Activated CD4-positive, alpha-beta T cell treated with anti-CD3 and anti-CD28 coated beads, Interleukin-10, Interleukin-2, amounts not matched to agents 100 ng/mL and 50 ng/mL, durations not matched to agents 16 hours and 8 hours (primary cell): ENCODE data around the gene FOXD4L5.
"Not testable (repeated sequence)": the region's sequence is repeated elsewhere in the genome, so short reads cannot be mapped to it uniquely, and the experiment has no call there.

Experiments used
- DNase-seq: peaks from one replicate; pipeline ENCODE4 v3.0.0-alpha.2; 2020

Gene FOXD4L5

DNA sequence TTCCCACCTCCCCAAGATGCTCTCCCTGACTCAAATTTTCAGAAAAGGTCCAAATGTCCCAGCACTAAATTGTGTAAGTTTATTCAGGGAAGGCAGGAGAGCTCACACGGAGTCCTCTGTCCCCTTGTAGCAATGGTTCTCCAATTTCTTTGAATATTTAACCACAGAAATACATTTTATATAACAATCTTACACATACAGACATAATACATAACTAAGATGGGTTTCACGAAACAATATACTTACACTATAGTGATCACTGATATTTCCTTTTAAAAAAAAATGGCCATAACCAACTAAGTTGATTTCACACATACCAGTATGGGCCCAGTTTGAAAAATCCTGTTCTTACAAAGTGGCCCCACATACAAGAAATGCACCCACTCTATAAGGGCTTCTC, at the start of gene FOXD4L5:
Gene FOXD4L5, minus strand, starts transcription at position 101 of the 400 bp plus-strand sequence. CDS start 832 bp downstream, outside the sequence.
- DNase-seq, result not testable (repeated sequence)

DNA sequence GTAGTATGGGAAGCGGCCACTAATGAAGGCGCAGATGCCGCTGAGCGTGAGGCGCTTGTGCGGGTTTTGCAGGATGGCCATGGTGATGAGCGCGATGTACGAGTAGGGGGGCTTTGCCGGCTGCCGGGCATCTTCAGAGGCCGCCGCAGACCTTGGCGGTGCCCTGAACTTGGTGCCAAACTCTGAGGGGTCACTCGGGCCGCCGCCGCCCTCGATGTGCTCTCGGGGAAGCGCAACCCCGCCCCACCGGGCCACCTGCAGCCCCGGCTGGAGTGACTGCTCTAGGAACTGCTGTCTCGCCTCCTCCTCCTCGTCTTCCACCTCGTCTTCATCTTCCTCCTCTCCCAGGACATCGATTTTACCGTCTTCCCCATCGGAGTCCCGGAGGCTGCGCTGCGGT, 1.1 kb downstream of the FOXD4L5 start:
- DNase-seq, result not testable (repeated sequence)

DNA sequence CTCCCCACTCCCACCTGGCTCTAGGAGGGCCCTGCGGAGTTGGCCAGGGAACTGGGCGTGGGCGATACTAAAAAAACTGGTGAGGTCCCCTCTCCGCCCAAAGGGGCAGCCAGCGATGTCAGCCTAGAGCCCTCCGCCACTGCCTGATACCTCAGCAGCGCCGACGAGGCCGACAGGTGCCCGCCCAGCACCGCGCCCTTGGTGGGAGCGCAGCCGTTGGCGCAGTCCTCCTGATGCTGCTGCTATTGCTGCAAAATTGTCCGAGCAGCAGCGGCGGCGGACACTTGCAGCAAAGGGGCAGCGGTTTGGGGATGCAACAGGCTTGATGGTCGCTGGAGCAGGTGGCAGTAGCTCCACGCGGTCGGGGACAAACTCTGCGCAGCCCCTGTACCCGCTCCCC, 2.0 kb downstream of the FOXD4L5 start:
- not testable (repeated sequence) for DNase-seq
